Thoracic aorta (tissue), 2 donors: ENCODE results near the gene SLC32A1. TPM values are rescaled to one million over a fixed set of nuclear protein-coding genes. Genes with fewer than 3 reads are reported as not detected.

Experiments used
- ATAC-seq: fragments of 150-250 bp; one replicate; pipeline ENCODE4 v1.8.0; 2017; ENCODE audit warnings: low read depth; ENCODE audit not compliant: insufficient number of reproducible peaks, low FRiP score
- DNase-seq: peaks from one replicate; pipeline ENCODE4 v3.0.0-alpha.2; 2020; ENCODE audit warnings: low spot score
- H3K27ac ChIP-seq, 2 donors: fragments of 200-600 bp; sonication (generic); 1 replicate in 1 of 2; 2 replicates in 1 of 2; pipeline ENCODE4 v1.5.1; 2016; ENCODE audit warnings: mild to moderate bottlenecking in 2 of 2, moderate library complexity in 2 of 2
- H3K27me3 ChIP-seq: fragments of 200-600 bp; sonication (generic); replicated peaks from 2 replicates; pipeline ENCODE4 v1.6.0; 2016; ENCODE audit warnings: mild to moderate bottlenecking; ENCODE audit not compliant: insufficient read depth
- H3K36me3 ChIP-seq: fragments of 200-600 bp; sonication (generic); one replicate; pipeline ENCODE4 v1.5.1; 2016
- H3K4me1 ChIP-seq, 2 donors: fragments of 200-600 bp; sonication (generic); 1 replicate in 1 of 2; 2 replicates in 1 of 2; pipeline versions ENCODE4 v1.5.1 to v1.6.0; 2016; ENCODE audit warnings: low read depth in 2 of 2, mild to moderate bottlenecking in 1 of 2; ENCODE audit not compliant: control insufficient read depth in 1 of 2
- H3K4me3 ChIP-seq: fragments of 200-600 bp; sonication (generic); 2 replicates; pipeline ENCODE4 v1.5.1; 2016; ENCODE audit warnings: mild to moderate bottlenecking
- H3K9me3 ChIP-seq: fragments of 200-600 bp; sonication (generic); 2 replicates; pipeline ENCODE4 v1.5.1; 2016
- total RNA-seq, 2 donors: library from RNA; depleted of rRNA; stranded (reverse); fragments of >200 nt; gene quantifications; one replicate each; pipeline versions ENCODE4 v1.1.0 to v1.2.3, GENCODE V29; 2016
- TF ChIP-seq, protein P1 (sequence below): fragments of 200-600 bp; sonication (generic); IDR thresholded peaks from one replicate; pipeline ENCODE4 v1.5.1; 2019; ENCODE audit warnings: antibody characterized with exemption

SLC32A1 gene
- total RNA-seq, 2 donors from 2014 or later, result not detected

DNA sequence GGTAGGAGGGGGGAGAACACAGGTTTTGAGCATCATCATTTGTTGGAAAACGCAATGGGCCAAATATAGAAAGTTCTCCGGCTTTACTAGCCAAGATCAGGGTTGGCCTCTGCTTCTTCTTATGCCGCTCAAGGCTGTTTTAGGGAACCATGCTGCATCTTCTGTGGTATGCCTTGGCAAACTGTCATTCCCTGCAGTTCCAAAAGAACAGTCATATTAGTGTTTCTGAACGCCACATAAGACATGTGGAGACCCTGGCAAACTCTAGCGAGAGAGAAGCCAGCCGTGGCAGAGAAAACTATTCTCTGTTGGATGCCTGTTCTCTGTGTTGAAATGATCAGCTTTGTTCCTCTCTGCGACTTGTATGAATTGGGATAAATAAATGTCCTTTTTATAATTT is 34.8 kb downstream of the SLC32A1 start:
- ATAC-seq (no peak), DNase-seq (no peak)
- TF ChIP-seq, protein P1, sequence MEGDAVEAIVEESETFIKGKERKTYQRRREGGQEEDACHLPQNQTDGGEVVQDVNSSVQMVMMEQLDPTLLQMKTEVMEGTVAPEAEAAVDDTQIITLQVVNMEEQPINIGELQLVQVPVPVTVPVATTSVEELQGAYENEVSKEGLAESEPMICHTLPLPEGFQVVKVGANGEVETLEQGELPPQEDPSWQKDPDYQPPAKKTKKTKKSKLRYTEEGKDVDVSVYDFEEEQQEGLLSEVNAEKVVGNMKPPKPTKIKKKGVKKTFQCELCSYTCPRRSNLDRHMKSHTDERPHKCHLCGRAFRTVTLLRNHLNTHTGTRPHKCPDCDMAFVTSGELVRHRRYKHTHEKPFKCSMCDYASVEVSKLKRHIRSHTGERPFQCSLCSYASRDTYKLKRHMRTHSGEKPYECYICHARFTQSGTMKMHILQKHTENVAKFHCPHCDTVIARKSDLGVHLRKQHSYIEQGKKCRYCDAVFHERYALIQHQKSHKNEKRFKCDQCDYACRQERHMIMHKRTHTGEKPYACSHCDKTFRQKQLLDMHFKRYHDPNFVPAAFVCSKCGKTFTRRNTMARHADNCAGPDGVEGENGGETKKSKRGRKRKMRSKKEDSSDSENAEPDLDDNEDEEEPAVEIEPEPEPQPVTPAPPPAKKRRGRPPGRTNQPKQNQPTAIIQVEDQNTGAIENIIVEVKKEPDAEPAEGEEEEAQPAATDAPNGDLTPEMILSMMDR, result no peak
- H3K9me3 ChIP-seq, result no peaks in the 10 kb centered on the region
- peak overlapping the region in 1 of 2 donors; percentile 28 for H3K27ac ChIP-seq
- peaks cover 31% of the 10 kb centered on the region for H3K36me3 ChIP-seq
- peaks cover 0 to 11% of the 10 kb centered on the region in 2 donors for H3K4me1 ChIP-seq
- H3K27me3 ChIP-seq, result no peaks in the 10 kb centered on the region
- no peak overlapping the region for H3K4me3 ChIP-seq

DNA sequence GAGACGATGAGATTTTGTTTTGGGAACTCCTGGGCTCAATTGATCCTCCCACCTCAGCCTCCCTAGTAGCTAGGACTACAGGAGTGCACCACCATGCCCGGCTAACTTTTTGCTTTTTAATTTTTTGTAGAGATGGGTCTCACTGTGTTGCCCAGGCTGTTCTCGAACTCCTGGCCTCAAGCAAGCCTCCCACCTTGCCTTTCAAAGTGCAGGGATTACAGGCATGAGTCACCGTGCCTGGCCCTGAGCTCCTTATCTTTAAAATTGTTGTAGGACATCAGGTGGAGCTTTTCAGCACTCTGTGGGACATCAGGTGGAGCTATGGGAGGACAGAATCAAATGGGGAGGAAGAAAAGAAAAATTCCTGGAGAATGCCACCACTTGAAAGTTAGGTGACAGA is 36.7 kb downstream of the SLC32A1 start:
- TF ChIP-seq, protein P1, result no peak
- no peaks in the 10 kb centered on the region for H3K9me3 ChIP-seq
- DNase-seq (no peak), ATAC-seq (no peak)
- no peak overlapping the region for H3K4me3 ChIP-seq
- no peak overlapping the region for H3K27ac ChIP-seq
- H3K36me3 ChIP-seq, result peaks cover 18% of the 10 kb centered on the region
- no peaks in the 10 kb centered on the region for H3K27me3 ChIP-seq
- H3K4me1 ChIP-seq, result peaks cover 15 to 29% of the 10 kb centered on the region in 2 donors

DNA sequence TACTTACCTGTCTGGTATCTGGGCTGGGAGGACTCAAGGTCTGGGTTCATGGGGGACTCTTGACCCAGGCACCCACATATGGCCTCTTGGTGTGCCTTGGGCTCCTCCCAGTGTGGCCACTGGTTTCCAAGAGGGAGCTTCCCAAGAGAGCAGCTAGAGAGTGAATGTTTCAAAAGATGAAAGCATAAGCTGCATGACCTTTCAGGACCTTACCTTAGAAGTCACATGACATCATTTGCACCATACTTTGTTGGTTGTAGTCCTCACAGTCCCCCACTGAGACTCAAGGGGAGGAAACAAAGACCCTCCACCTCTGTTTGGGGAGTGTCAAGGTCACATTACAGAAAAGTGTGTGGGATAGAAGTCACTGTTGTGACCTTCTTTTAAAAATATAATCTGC is 37.9 kb downstream of the SLC32A1 start:
- H3K36me3 ChIP-seq, result peaks cover 11% of the 10 kb centered on the region

DNA sequence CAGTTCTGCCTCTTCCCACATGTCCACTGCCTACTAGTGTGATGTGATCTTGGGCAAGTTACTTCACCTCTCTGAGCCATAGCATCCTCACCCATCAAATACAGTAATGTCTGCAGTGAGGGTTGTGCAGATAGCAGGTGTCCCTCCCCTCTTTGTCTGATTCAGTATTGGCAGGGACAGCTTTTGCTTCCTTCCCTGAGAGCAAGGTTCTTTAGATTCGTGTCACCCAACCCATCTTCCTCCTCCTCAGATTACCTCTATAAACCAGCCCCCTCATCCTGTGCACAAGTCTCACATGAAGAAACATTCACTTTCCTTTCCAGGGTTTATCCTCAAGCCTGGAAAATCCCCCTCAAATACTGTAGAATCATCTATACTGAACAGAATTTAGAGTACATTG is 39.3 kb downstream of the SLC32A1 start:
- peaks cover 16% of the 10 kb centered on the region for H3K36me3 ChIP-seq
- no peaks in the 10 kb centered on the region for H3K9me3 ChIP-seq
- no peak for DNase-seq
- H3K4me1 ChIP-seq, result peaks cover 23 to 46% of the 10 kb centered on the region in 2 donors
- TF ChIP-seq, protein P1, result no peak
- H3K27ac ChIP-seq, result no peak overlapping the region
- no peak overlapping the region for H3K4me3 ChIP-seq
- no peaks in the 10 kb centered on the region for H3K27me3 ChIP-seq
- no peak for ATAC-seq

More for the DNA sequence above, 37.9 kb downstream of the SLC32A1 start:
- TF ChIP-seq, protein P1, result no peak
- Histone ChIP-seq H3K27me3 (no peaks in the 10 kb centered on the region), H3K27ac (no peak overlapping the region), H3K9me3 (no peaks in the 10 kb centered on the region), H3K4me3 (no peak overlapping the region), H3K4me1 (peaks cover 23 to 38% of the 10 kb centered on the region in 2 donors)
- ATAC-seq, result no peak
- DNase-seq, result no peak

DNA sequence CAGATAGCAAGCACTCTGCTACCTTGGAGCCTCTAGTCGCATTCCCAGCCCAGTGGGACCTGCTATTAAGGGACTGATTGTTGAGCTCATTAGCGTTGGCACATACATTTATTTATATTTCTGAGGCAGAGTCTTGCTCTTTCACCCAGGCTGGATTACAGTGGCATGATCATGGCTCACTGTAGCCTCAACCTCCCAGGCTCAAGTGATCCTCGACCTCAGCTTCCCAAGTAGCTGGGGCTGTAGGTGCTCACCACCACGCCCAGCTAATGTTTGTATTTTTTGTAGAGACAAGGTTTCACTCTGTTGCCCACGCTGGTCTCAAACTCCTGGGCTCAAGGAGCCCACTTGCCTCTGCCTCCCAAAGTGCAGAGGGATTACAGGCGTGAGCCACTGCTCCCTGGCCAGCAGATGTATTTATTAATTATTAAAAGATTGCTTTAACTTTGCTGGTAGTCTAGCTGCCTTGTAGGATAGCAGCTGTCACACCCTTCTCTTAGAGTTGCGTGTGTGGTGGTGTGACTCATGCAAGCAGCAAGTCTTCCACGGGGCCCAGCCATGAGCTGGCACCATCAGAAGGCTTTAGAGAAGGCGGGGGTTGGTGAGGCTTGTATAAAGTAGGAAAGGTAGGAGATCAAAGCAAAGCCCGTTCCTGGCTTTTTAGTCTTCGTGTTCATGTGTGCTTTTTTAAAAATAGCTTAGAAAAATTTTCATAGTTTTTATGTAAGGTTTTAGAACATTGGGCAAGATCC is 40.5 kb downstream of the SLC32A1 start:
- peaks cover 22% of the 10 kb centered on the region for H3K36me3 ChIP-seq
- H3K9me3 ChIP-seq, result no peaks in the 10 kb centered on the region
- no peaks in the 10 kb centered on the region for H3K27me3 ChIP-seq
- peak overlapping the region; percentile 74 to 81 for H3K27ac ChIP-seq
- TF ChIP-seq, protein P1, result no peak
- no peak for ATAC-seq
- no peak overlapping the region for H3K4me3 ChIP-seq
- DNase-seq, result no peak
- peaks cover 23 to 42% of the 10 kb centered on the region in 2 donors for H3K4me1 ChIP-seq
